Mesenchymal stem cell (in vitro differentiated cells and primary cell): ENCODE measurements around the gene TDRD7. TPM values are rescaled to one million over a fixed set of nuclear protein-coding genes. Genes with fewer than 3 reads are reported as not detected.

Experiments
- DNase-seq: peaks from one replicate; pipeline ENCODE4 v3.0.0-alpha.2; 2013
- H2AFZ ChIP-seq: one replicate; pipeline ENCODE4 v1.6.1; 2013; ENCODE audit warnings: low read depth, mild to moderate bottlenecking, control low read depth, inconsistent platforms, low read length, moderate library complexity
- H2AK5ac ChIP-seq: 2 replicates; pipeline ENCODE4 v1.6.1; 2013; ENCODE audit warnings: low read length, moderate library complexity, mild to moderate bottlenecking, inconsistent platforms; ENCODE audit not compliant: severe bottlenecking
- H2BK120ac ChIP-seq: one replicate; pipeline ENCODE4 v1.6.1; 2013; ENCODE audit warnings: low read depth, mild to moderate bottlenecking, inconsistent platforms, low read length, moderate library complexity
- H2BK12ac ChIP-seq, 2 experiments: one replicate each; pipeline ENCODE4 v1.6.1; 2013; ENCODE audit warnings: inconsistent platforms in 2 of 2, low read length in 2 of 2, mild to moderate bottlenecking in 2 of 2, moderate library complexity in 2 of 2, control low read depth in 1 of 2
- H2BK15ac ChIP-seq: one replicate; pipeline ENCODE4 v1.6.1; 2013; ENCODE audit warnings: mild to moderate bottlenecking, low read depth, inconsistent platforms; ENCODE audit not compliant: poor library complexity, severe bottlenecking
- H2BK5ac ChIP-seq: 2 replicates; pipeline ENCODE4 v1.6.1; 2013; ENCODE audit warnings: low read depth, mild to moderate bottlenecking, low read length, control low read depth, inconsistent platforms; ENCODE audit not compliant: poor library complexity, severe bottlenecking
- H3K14ac ChIP-seq, 2 experiments: one replicate each; pipeline ENCODE4 v1.6.1; 2013; ENCODE audit warnings: inconsistent platforms in 2 of 2, low read length in 2 of 2, control low read depth in 1 of 2, mild to moderate bottlenecking in 1 of 2, moderate library complexity in 1 of 2
- H3K18ac ChIP-seq, 2 experiments: one replicate each; pipeline ENCODE4 v1.6.1; 2013; ENCODE audit warnings: inconsistent platforms in 2 of 2, low read length in 2 of 2, control low read depth in 1 of 2, low read depth in 1 of 2, mild to moderate bottlenecking in 1 of 2
- H3K23ac ChIP-seq, 2 experiments: one replicate each; pipeline ENCODE4 v1.6.1; 2013; ENCODE audit warnings: inconsistent platforms in 2 of 2, low read length in 2 of 2, mild to moderate bottlenecking in 2 of 2, moderate library complexity in 2 of 2, control low read depth in 1 of 2
- H3K27ac ChIP-seq: 2 replicates; pipeline ENCODE4 v1.5.1; 2013; ENCODE audit warnings: mild to moderate bottlenecking, moderate library complexity, low read length, control low read depth, inconsistent platforms; ENCODE audit not compliant: poor library complexity, severe bottlenecking
- H3K27me3 ChIP-seq, 2 experiments: 2 replicates each; pipeline versions ENCODE4 v1.6.1 to v1.7.0; 2013; ENCODE audit warnings: low read length in 2 of 2, mild to moderate bottlenecking in 2 of 2, moderate library complexity in 2 of 2, control low read depth in 1 of 2, inconsistent platforms in 1 of 2; ENCODE audit not compliant: control insufficient read depth in 1 of 2, insufficient read depth in 1 of 2
- H3K36me3 ChIP-seq, 2 experiments: 2 replicates each; pipeline versions ENCODE4 v1.6.1 to v1.7.0; 2013; ENCODE audit warnings: low read length in 2 of 2, control low read depth in 1 of 2, inconsistent platforms in 1 of 2, low read depth in 1 of 2, mild to moderate bottlenecking in 1 of 2; ENCODE audit not compliant: insufficient read depth in 2 of 2, control insufficient read depth in 1 of 2
- H3K4ac ChIP-seq, 2 experiments: one replicate each; pipeline ENCODE4 v1.6.1; 2013; ENCODE audit warnings: inconsistent platforms in 2 of 2, low read length in 2 of 2, mild to moderate bottlenecking in 2 of 2, moderate library complexity in 2 of 2, control low read depth in 1 of 2, low read depth in 1 of 2
- H3K4me1 ChIP-seq: 2 replicates; pipeline ENCODE4 v1.6.1; 2013; ENCODE audit warnings: low read depth, low read length, control low read depth; ENCODE audit not compliant: control insufficient read depth, insufficient read depth
- H3K4me2 ChIP-seq: 2 replicates; pipeline ENCODE4 v1.6.1; 2013; ENCODE audit warnings: low read length, mild to moderate bottlenecking, inconsistent platforms; ENCODE audit not compliant: poor library complexity, severe bottlenecking
- H3K4me3 ChIP-seq, 2 experiments: 2 replicates each; pipeline versions ENCODE4 v1.5.1 to v1.7.0; 2013; ENCODE audit warnings: low read length in 2 of 2, mild to moderate bottlenecking in 2 of 2, control low read depth in 1 of 2, low read depth in 1 of 2; ENCODE audit not compliant: insufficient read depth in 1 of 2
- H3K79me1 ChIP-seq: replicated peaks from 2 replicates; pipeline ENCODE4 v1.6.1; 2013; ENCODE audit warnings: mild to moderate bottlenecking, control low read depth, low read length, inconsistent platforms; ENCODE audit not compliant: poor library complexity, severe bottlenecking
- H3K9ac ChIP-seq: 2 replicates; pipeline ENCODE4 v1.7.0; 2013; ENCODE audit warnings: mild to moderate bottlenecking, low read length, moderate library complexity
- H3K9me3 ChIP-seq: 2 replicates; pipeline ENCODE4 v1.7.0; 2013; ENCODE audit warnings: mild to moderate bottlenecking, low read length; ENCODE audit not compliant: control insufficient read depth
- H4K8ac ChIP-seq: one replicate; pipeline ENCODE4 v1.6.1; 2013; ENCODE audit warnings: inconsistent platforms, mild to moderate bottlenecking, low read length, moderate library complexity
- H4K91ac ChIP-seq: one replicate; pipeline ENCODE4 v1.6.1; 2013; ENCODE audit warnings: mild to moderate bottlenecking, low read length, inconsistent platforms
- WGBS: methylation state at CpG from one replicate; pipeline ENCODE4 v1.1.7; 2013; ENCODE audit warnings: mixed read lengths; 5-methylcytosine and 5-hydroxymethylcytosine counted together
- polyA plus RNA-seq, 2 experiments: library from polyadenylated mRNA; stranded (reverse); fragments of 200-250 nt; gene quantifications; one replicate each; pipeline ENCODE4 v1.2.3, GENCODE V29; 2013

Gene TDRD7, protein sequence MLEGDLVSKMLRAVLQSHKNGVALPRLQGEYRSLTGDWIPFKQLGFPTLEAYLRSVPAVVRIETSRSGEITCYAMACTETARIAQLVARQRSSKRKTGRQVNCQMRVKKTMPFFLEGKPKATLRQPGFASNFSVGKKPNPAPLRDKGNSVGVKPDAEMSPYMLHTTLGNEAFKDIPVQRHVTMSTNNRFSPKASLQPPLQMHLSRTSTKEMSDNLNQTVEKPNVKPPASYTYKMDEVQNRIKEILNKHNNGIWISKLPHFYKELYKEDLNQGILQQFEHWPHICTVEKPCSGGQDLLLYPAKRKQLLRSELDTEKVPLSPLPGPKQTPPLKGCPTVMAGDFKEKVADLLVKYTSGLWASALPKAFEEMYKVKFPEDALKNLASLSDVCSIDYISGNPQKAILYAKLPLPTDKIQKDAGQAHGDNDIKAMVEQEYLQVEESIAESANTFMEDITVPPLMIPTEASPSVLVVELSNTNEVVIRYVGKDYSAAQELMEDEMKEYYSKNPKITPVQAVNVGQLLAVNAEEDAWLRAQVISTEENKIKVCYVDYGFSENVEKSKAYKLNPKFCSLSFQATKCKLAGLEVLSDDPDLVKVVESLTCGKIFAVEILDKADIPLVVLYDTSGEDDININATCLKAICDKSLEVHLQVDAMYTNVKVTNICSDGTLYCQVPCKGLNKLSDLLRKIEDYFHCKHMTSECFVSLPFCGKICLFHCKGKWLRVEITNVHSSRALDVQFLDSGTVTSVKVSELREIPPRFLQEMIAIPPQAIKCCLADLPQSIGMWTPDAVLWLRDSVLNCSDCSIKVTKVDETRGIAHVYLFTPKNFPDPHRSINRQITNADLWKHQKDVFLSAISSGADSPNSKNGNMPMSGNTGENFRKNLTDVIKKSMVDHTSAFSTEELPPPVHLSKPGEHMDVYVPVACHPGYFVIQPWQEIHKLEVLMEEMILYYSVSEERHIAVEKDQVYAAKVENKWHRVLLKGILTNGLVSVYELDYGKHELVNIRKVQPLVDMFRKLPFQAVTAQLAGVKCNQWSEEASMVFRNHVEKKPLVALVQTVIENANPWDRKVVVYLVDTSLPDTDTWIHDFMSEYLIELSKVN
- 4.8 TPM for polyA plus RNA-seq (2013, experiment 1 of 2)
- 4.8 TPM for polyA plus RNA-seq (2013, experiment 2 of 2)

DNA sequence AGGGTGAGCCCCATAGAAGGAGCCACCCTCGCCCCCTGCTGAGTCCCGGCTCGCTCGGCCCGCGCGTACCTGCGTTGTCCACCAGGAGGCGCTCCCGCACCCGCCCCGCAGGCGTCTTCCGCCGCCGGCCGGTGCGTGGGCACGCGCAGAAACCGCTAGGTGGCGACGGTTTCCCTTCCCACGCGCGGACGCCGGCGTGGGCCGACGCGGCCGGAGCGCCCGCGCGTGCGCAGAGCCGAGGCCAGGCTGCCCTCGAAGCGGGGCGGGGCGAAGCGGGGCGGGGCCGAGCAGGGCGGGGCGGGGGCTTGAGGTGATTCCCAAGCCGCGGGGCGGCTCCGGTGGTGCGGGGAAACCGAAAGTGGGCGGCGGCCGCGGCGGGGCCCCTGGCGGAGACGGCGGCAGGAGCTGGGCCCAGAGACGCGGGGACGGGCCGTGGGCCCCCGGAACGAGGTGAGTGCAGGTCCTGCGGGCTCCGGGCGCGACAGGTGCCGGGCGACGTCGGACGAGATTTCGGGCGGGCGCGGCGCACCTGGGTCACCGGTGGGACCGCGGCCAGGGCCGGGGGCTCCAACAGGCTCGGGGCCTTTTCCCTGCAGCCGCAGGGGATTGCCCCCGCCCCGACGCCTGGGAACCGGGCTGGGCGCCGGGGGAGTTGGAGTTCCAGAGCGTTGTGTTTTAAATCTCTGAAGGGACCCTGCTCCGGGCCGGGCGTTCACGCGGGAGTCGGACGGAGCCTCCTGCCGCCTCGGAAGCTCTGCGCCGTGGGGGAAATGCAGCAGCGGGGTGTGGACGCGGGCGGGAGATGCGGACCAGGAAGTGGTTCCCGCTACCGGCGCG lies at the start of gene TDRD7:
Gene TDRD7 (plus strand): TSS at position 308 of the 837 bp plus-strand sequence. CDS start 16,370 bp downstream, outside the sequence.
- Histone ChIP-seq H3K4ac (peak within 1 kb of the TSS in 1 of 2 experiments; percentile 87), H3K18ac (peak within 1 kb of the TSS; percentile 78 to 94), H4K8ac (no peak within 1 kb of the TSS), H4K91ac (peak within 1 kb of the TSS; percentile 67), H3K4me1 (no peaks in the 10 kb centered on the region), H3K27me3 (peaks cover 19 to 33% of the 10 kb centered on the region in 2 experiments), H2BK120ac (no peak within 1 kb of the TSS), H3K23ac (peak within 1 kb of the TSS in 1 of 2 experiments; percentile 14), H2BK12ac (no peak within 1 kb of the TSS), H3K9me3 (peaks cover 3% of the 10 kb centered on the region), H2BK5ac (no peak within 1 kb of the TSS), H3K9ac (peak within 1 kb of the TSS; percentile 84), H3K14ac (peak within 1 kb of the TSS in 1 of 2 experiments; percentile 96), H3K36me3 (no peaks in the 10 kb centered on the region), H2AFZ (peak within 1 kb of the TSS; percentile 97), H3K27ac (no peak within 1 kb of the TSS), H3K4me3 (peak within 1 kb of the TSS; percentile 88 to 97), H2AK5ac (no peak within 1 kb of the TSS), H3K79me1 (peaks cover 14% of the 10 kb centered on the region), H2BK15ac (peak within 1 kb of the TSS; percentile 23), H3K4me2 (peak within 1 kb of the TSS; percentile 78)
- WGBS, result 1% methylated on average over 86 of the region's 115 CpGs
- peak; percentile 64 for DNase-seq

DNA sequence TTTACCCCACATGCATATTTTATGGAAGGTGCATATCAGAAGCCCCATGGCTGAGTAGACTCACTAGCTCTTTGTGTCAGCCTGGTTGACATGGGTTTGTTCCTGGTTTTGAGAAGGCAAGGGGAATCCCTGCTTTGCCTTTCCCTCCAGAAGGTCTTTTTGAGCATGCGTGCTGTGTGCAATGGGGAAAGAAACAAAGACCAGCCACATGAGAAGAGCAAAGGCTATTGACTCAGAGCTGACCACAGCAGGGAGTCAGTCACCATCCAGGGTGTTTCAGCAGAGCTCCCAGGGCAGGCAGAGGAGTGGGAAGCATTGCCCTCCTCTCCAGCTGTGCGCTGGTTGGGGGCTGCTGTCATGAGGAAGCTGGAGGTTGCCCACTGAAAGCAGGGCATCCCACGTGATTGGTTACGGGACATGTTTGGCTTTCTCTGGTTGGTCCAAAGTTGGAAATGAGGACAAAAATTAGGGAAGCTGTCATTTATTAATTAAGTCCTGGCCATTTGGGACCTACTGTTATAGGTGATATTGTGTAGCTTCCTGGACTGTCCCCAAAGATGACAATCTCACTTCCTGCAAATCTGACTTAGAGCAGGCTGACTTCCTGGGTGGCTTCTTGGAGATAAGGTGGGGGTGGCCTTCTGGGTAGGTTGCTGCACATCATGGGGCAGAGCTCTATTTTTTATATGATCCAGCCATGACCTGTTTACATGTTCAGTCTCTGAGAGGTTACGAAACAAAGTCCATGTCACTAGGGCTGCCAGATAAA lies 48.9 kb upstream of the TDRD7 start:
- Histone ChIP-seq H3K18ac (no peak overlapping the region), H3K4ac (no peak overlapping the region), H3K27ac (no peak overlapping the region), H3K14ac (no peak overlapping the region), H3K9me3 (no peaks in the 10 kb centered on the region), H2BK120ac (no peak overlapping the region), H3K4me1 (peaks cover 3% of the 10 kb centered on the region), H3K23ac (no peak overlapping the region), H3K9ac (no peak overlapping the region), H3K4me2 (no peak overlapping the region), H3K79me1 (no peaks in the 10 kb centered on the region), H3K27me3 (no peaks in the 10 kb centered on the region), H2BK5ac (no peak overlapping the region), H4K8ac (no peak overlapping the region), H2BK12ac (no peak overlapping the region), H3K4me3 (no peak overlapping the region), H3K36me3 (peaks cover 15 to 36% of the 10 kb centered on the region in 2 experiments), H2AK5ac (no peak overlapping the region), H4K91ac (no peak overlapping the region), H2BK15ac (no peak overlapping the region), H2AFZ (no peak overlapping the region)
- DNase-seq, result no peak
- 89% methylated on average over 5 of the region's 5 CpGs for WGBS

- DNase-seq, result no peak
- H3K23ac ChIP-seq, result no peak overlapping the region
- H4K8ac ChIP-seq, result no peak overlapping the region
- H3K4me3 ChIP-seq, result no peak overlapping the region
- H2BK120ac ChIP-seq, result no peak overlapping the region
- H3K14ac ChIP-seq, result no peak overlapping the region
- no peak overlapping the region for H2BK5ac ChIP-seq
- H3K27me3 ChIP-seq, result no peaks in the 10 kb centered on the region
- H3K4me1 ChIP-seq, result peaks cover 3% of the 10 kb centered on the region
- peaks cover 17 to 32% of the 10 kb centered on the region in 2 experiments for H3K36me3 ChIP-seq
- no peak overlapping the region for H3K9ac ChIP-seq
- no peak overlapping the region for H2BK15ac ChIP-seq
- H3K27ac ChIP-seq, result no peak overlapping the region
- H3K18ac ChIP-seq, result no peak overlapping the region
- H2BK12ac ChIP-seq, result no peak overlapping the region
- WGBS, result 85% methylated on average over 9 of the region's 11 CpGs
- no peak overlapping the region for H2AFZ ChIP-seq
- H4K91ac ChIP-seq, result no peak overlapping the region
- no peak overlapping the region for H2AK5ac ChIP-seq
- H3K9me3 ChIP-seq, result peaks cover 7% of the 10 kb centered on the region
- no peak overlapping the region for H3K4me2 ChIP-seq
- no peaks in the 10 kb centered on the region for H3K79me1 ChIP-seq
- no peak overlapping the region for H3K4ac ChIP-seq
Observed at GRCh38 chr9:97363661-97364299, 48.1 kb upstream of the TDRD7 start.
